HG03175 (cell line): ENCODE measurements around the gene NUDT8.

ENCODE experiments used
- ATAC-seq: cut with Tn5 transposase; IDR thresholded peaks from one replicate; pipeline ENCODE4 v1.9.1; 2021; ENCODE audit warnings: mild to moderate bottlenecking, moderate library complexity; ENCODE audit not compliant: unreplicated experiment

NUDT8 gene

GRCh38 chr11:67629386-67630227 is at the start of gene NUDT8:
NUDT8 (minus strand) TSS chr11:67629937; CDS start chr11:67629911, 26 bp downstream.
- peak; percentile 49 for ATAC-seq

GRCh38 chr11:67675058-67675747 is 45.5 kb upstream of the NUDT8 start:
- ATAC-seq: no peak

GRCh38 chr11:67674442-67674871 is 44.7 kb upstream of the NUDT8 start, which contains the start of gene ALDH3B2:
ALDH3B2 (minus strand) TSS chr11:67674623; CDS start chr11:67666935, 7,688 bp downstream.
- ATAC-seq: no peak

- ATAC-seq: no peak
Measured at GRCh38 chr11:67673902-67674301, 44.2 kb upstream of the NUDT8 start.

GRCh38 chr11:67673358-67673757 is 43.6 kb upstream of the NUDT8 start:
- no peak for ATAC-seq

- no peak for ATAC-seq
Measured at GRCh38 chr11:67671211-67671520, 41.4 kb upstream of the NUDT8 start.

GRCh38 chr11:67670316-67671210 is 40.8 kb upstream of the NUDT8 start:
- no peak for ATAC-seq

- ATAC-seq: no peak
Measured at GRCh38 chr11:67668192-67668551, 38.4 kb upstream of the NUDT8 start.

GRCh38 chr11:67667490-67668191 is 37.9 kb upstream of the NUDT8 start:
- ATAC-seq: no peak

GRCh38 chr11:67666676-67667489 is 37.1 kb upstream of the NUDT8 start:
- no peak for ATAC-seq

GRCh38 chr11:67666303-67666645 is 36.5 kb upstream of the NUDT8 start:
- ATAC-seq: no peak

- no peak for ATAC-seq
Measured at GRCh38 chr11:67665541-67666302, 36.0 kb upstream of the NUDT8 start.

- no peak for ATAC-seq
Measured at GRCh38 chr11:67664696-67665540, 35.2 kb upstream of the NUDT8 start.

GRCh38 chr11:67664213-67664585 is 34.5 kb upstream of the NUDT8 start:
- ATAC-seq: no peak

- no peak for ATAC-seq
Measured at GRCh38 chr11:67663532-67664212, 33.9 kb upstream of the NUDT8 start.

GRCh38 chr11:67662835-67663531 is 33.2 kb upstream of the NUDT8 start:
- no peak for ATAC-seq

GRCh38 chr11:67662142-67662834 is 32.6 kb upstream of the NUDT8 start:
- no peak for ATAC-seq
